Ishikawa (cell line): ENCODE results near the gene OOSP1.

Experiments used
- REST ChIP-seq: IDR thresholded peaks from 2 replicates; pipeline ENCODE4 v1.6.1; 2012; ENCODE audit warnings: low read depth, mild to moderate bottlenecking
- TAF1 ChIP-seq: IDR thresholded peaks from 2 replicates; pipeline ENCODE4 v1.6.1; 2012; ENCODE audit warnings: low read depth, mild to moderate bottlenecking
- TEAD4 ChIP-seq: IDR thresholded peaks from 2 replicates; pipeline ENCODE4 v1.6.1; 2012

GRCh38 chr11:59923813-59924212 lies 14.4 kb upstream of the OOSP1 start:
- no peak for TF ChIP-seq TEAD4
- no peak for TF ChIP-seq REST
- no peak for TF ChIP-seq TAF1
